Measurements from ENCODE around the gene TCF25.

The TCF25 gene

GRCh38 chr16:89946515-89946914 is 73.1 kb downstream of the TCF25 start:
- TF ChIP-seq CTCF (IDR thresholded peaks at IDR 0.05; ENCODE audit: borderline replicate concordance, control extremely low read depth, extremely low read depth, insufficient read depth, missing control alignments): no peak
- DNase-seq (ENCODE audit: low spot score): no peak
- in situ Hi-C loops (cut with MboI; ENCODE audit: low sequenced_read_pairs, unreplicated experiment): no loop called here

- in situ Hi-C loops (cut with MboI; ENCODE audit: low sequenced_read_pairs, unreplicated experiment): no loop called here
- no peak for DNase-seq (ENCODE audit: low spot score)
- TF ChIP-seq CTCF (IDR thresholded peaks at IDR 0.05; ENCODE audit: borderline replicate concordance, control extremely low read depth, extremely low read depth, insufficient read depth, missing control alignments): no peak
Measured at GRCh38 chr16:89949121-89949742, 75.8 kb downstream of the TCF25 start.

GRCh38 chr16:89949756-89950155 is 76.4 kb downstream of the TCF25 start:
- no peak for TF ChIP-seq CTCF (IDR thresholded peaks at IDR 0.05; ENCODE audit: borderline replicate concordance, control extremely low read depth, extremely low read depth, insufficient read depth, missing control alignments)
- in situ Hi-C loops (cut with MboI; ENCODE audit: low sequenced_read_pairs, unreplicated experiment): no loop called here
- no peak for DNase-seq (ENCODE audit: low spot score)

GRCh38 chr16:89951509-89951908 is 78.1 kb downstream of the TCF25 start:
- in situ Hi-C loops (cut with MboI; ENCODE audit: low sequenced_read_pairs, unreplicated experiment): no loop called here
- DNase-seq (ENCODE audit: low spot score): no peak

GRCh38 chr16:89952049-89952448 is 78.7 kb downstream of the TCF25 start:
- DNase-seq (ENCODE audit: low spot score): no peak
- no peak for TF ChIP-seq CTCF (IDR thresholded peaks at IDR 0.05; ENCODE audit: borderline replicate concordance, control extremely low read depth, extremely low read depth, insufficient read depth, missing control alignments)
- in situ Hi-C loops (cut with MboI; ENCODE audit: low sequenced_read_pairs, unreplicated experiment): no loop called here

More at GRCh38 chr16:89951509-89951908, 78.1 kb downstream of the TCF25 start:
- no peak for TF ChIP-seq CTCF (IDR thresholded peaks at IDR 0.05; ENCODE audit: borderline replicate concordance, control extremely low read depth, extremely low read depth, insufficient read depth, missing control alignments)

- in situ Hi-C loops (cut with MboI; ENCODE audit: low sequenced_read_pairs, unreplicated experiment): no loop called here
- DNase-seq (ENCODE audit: low spot score): no peak
- no peak for TF ChIP-seq CTCF (IDR thresholded peaks at IDR 0.05; ENCODE audit: borderline replicate concordance, control extremely low read depth, extremely low read depth, insufficient read depth, missing control alignments)
Measured at GRCh38 chr16:89952551-89952950, 79.2 kb downstream of the TCF25 start.
